CD14-positive monocyte (primary cell): ENCODE results near the gene PLEKHH3. TPM values are rescaled to one million over a fixed set of nuclear protein-coding genes. Genes with fewer than 3 reads are reported as not detected.

ENCODE experiments used
- DNase-seq, 3 donors: peaks; one replicate each; pipeline ENCODE4 v3.0.0-alpha.2; 2011 to 2022
- H2AFZ ChIP-seq: 2 replicates; pipeline ENCODE4 v1.6.0; 2012; ENCODE audit warnings: mild to moderate bottlenecking, low read depth, low read length, inconsistent platforms; ENCODE audit not compliant: insufficient read depth, poor library complexity, severe bottlenecking
- H3K27ac ChIP-seq, 2 donors: 1 replicate in 1 of 2; 2 replicates in 1 of 2; pipeline ENCODE4 v1.5.1; 2012 to 2013; ENCODE audit warnings: low read length in 2 of 2, control low read depth in 1 of 2, inconsistent platforms in 1 of 2, low read depth in 1 of 2, mild to moderate bottlenecking in 1 of 2
- H3K27me3 ChIP-seq, 2 donors: one replicate each; pipeline versions ENCODE4 v1.6.0 to v1.6.1; 2011 to 2013; ENCODE audit warnings: low read length in 2 of 2; ENCODE audit not compliant: control insufficient read depth in 2 of 2, insufficient read depth in 2 of 2
- H3K36me3 ChIP-seq, 2 donors: replicated peaks in 1 of 2; 1 replicate in 1 of 2; 2 replicates in 1 of 2; pipeline versions ENCODE4 v1.5.1 to v1.6.1; 2012 to 2013; ENCODE audit warnings: low read length in 2 of 2, control low read depth in 1 of 2, inconsistent platforms in 1 of 2, mild to moderate bottlenecking in 1 of 2; ENCODE audit not compliant: insufficient read depth in 2 of 2, control insufficient read depth in 1 of 2
- H3K4me1 ChIP-seq, 2 donors: 1 replicate in 1 of 2; 2 replicates in 1 of 2; pipeline versions ENCODE4 v1.5.1 to v1.6.1; 2012 to 2013; ENCODE audit warnings: low read length in 2 of 2, control low read depth in 1 of 2, inconsistent platforms in 1 of 2, mild to moderate bottlenecking in 1 of 2, moderate library complexity in 1 of 2; ENCODE audit not compliant: insufficient read depth in 2 of 2, control insufficient read depth in 1 of 2
- H3K4me2 ChIP-seq: replicated peaks from 2 replicates; pipeline ENCODE3; 2012; ENCODE audit warnings: low read length, moderate library complexity, mild to moderate bottlenecking; ENCODE audit not compliant: poor library complexity, severe bottlenecking; ENCODE audit errors: extremely low read depth
- H3K4me3 ChIP-seq, 3 experiments: fragments of 200-600 bp in 1 of 3; sonication (generic) in 1 of 3; replicated peaks in 1 of 3; 1 replicate in 2 of 3; 2 replicates in 1 of 3; pipeline ENCODE4 v1.5.1; 2011 to 2013; ENCODE audit warnings: low read length in 3 of 3, mild to moderate bottlenecking in 3 of 3, control low read depth in 2 of 3, low read depth in 2 of 3, inconsistent platforms in 1 of 3, moderate library complexity in 1 of 3
- H3K79me2 ChIP-seq: 2 replicates; pipeline ENCODE4 v1.6.0; 2012; ENCODE audit warnings: mild to moderate bottlenecking, control low read depth, inconsistent platforms, low read length, moderate library complexity; ENCODE audit not compliant: insufficient read depth
- H3K9ac ChIP-seq: 2 replicates; pipeline ENCODE4 v1.6.0; 2017; ENCODE audit warnings: low read length, mild to moderate bottlenecking; ENCODE audit not compliant: insufficient read depth, poor library complexity, severe bottlenecking
- H3K9me3 ChIP-seq, 2 donors: replicated peaks in 1 of 2; 1 replicate in 1 of 2; 2 replicates in 1 of 2; pipeline versions ENCODE4 v1.5.1 to v1.6.1; 2012 to 2013; ENCODE audit warnings: low read length in 2 of 2, control low read depth in 1 of 2; ENCODE audit not compliant: control insufficient read depth in 1 of 2, insufficient read depth in 1 of 2
- H4K20me1 ChIP-seq: 2 replicates; pipeline ENCODE4 v1.6.0; 2012; ENCODE audit warnings: mild to moderate bottlenecking, low read length, control low read depth, moderate library complexity; ENCODE audit not compliant: insufficient read depth
- H3K27ac Mint-ChIP-seq, 7 donors: one replicate each; pipeline ENCODE4 v1.8.0; 2020; ENCODE audit warnings: mild to moderate bottlenecking in 7 of 7, mixed read lengths in 7 of 7, moderate library complexity in 6 of 7, inconsistent platforms in 2 of 7
- H3K27me3 Mint-ChIP-seq, 3 donors: one replicate each; pipeline ENCODE4 v1.8.0; 2021 to 2022; ENCODE audit warnings: low read depth in 3 of 3, mild to moderate bottlenecking in 3 of 3, mixed read lengths in 3 of 3, moderate library complexity in 3 of 3, inconsistent platforms in 1 of 3
- H3K36me3 Mint-ChIP-seq, 2 donors: one replicate each; pipeline ENCODE4 v1.8.0; 2020; ENCODE audit warnings: mixed read lengths in 2 of 2, inconsistent platforms in 1 of 2, mild to moderate bottlenecking in 1 of 2
- H3K4me1 Mint-ChIP-seq: one replicate; pipeline ENCODE4 v1.8.0; 2020; ENCODE audit warnings: mild to moderate bottlenecking, mixed read lengths
- H3K4me3 Mint-ChIP-seq, 2 donors: one replicate each; pipeline ENCODE4 v1.8.0; 2020; ENCODE audit warnings: mild to moderate bottlenecking in 2 of 2, mixed read lengths in 2 of 2, moderate library complexity in 1 of 2
- H3K9me3 Mint-ChIP-seq, 7 donors: one replicate each; pipeline ENCODE4 v1.8.0; 2020 to 2022; ENCODE audit warnings: mixed read lengths in 7 of 7, mild to moderate bottlenecking in 6 of 7, moderate library complexity in 6 of 7, inconsistent platforms in 2 of 7
- CTCF ChIP-seq: fragments of 200-600 bp; IDR thresholded peaks from one replicate; pipeline ENCODE4 v1.8.0; 2022; ENCODE audit warnings: antibody characterized with exemption, mild to moderate bottlenecking
- WGBS: methylation state at CpG from one replicate; pipeline ENCODE4 v1.1.5; 2013; ENCODE audit warnings: missing lambda C conversion rate; ENCODE audit not compliant: insufficient coverage; 5-methylcytosine and 5-hydroxymethylcytosine counted together
- intact Hi-C, 2 donors: fragments of 100-400 bp; cut with micrococcal nuclease; formaldehyde crosslinking; loops; one replicate each; pipeline versions ENCODE4 v1.15.0 to v1.15.1; 2023
- polyA plus RNA-seq, 3 donors: library from polyadenylated mRNA; depleted of rRNA in 1 of 3; unstranded in 2 of 3; stranded (reverse) in 1 of 3; fragments of 300-500 nt in 2 of 3; fragments of >200 nt in 1 of 3; fragmentation: Illumina TruSeq in 2 of 3; gene quantifications; 1 replicate in 2 of 3; 2 replicates in 1 of 3; pipeline ENCODE4 v1.2.3, GENCODE V29; 2012 to 2021

Gene PLEKHH3
- polyA plus RNA-seq, 3 donors, result 0.38 to 0.43 (median 0.41) TPM

- no peaks in the 10 kb centered on the region for H4K20me1 ChIP-seq
- peak overlapping the region; percentile 30 to 89 for H3K27ac ChIP-seq
- no CpG with 5 or more reads among the region's 18 CpGs for WGBS
- Mint-ChIP-seq H3K4me3 (peak overlapping the region; percentile 83 to 84), H3K36me3 (peaks cover 10 to 12% of the 10 kb centered on the region in 2 donors), H3K9me3 (peaks cover 6 to 38% (median 17%) of the 10 kb centered on the region in 7 donors), H3K4me1 (peaks cover 75% of the 10 kb centered on the region), H3K27me3 (peaks cover 46 to 70% (median 62%) of the 10 kb centered on the region in 3 donors), H3K27ac (peak overlapping the region in 6 of 7 donors; percentile 91 to 98 (median 93))
- H3K27me3 ChIP-seq, result peaks cover 40 to 55% of the 10 kb centered on the region in 2 donors
- peak overlapping the region; percentile 0 to 75 (median 59) for H3K4me3 ChIP-seq
- peak overlapping the region; percentile 81 for H3K4me2 ChIP-seq
- DNase-seq, result peak in 1 of 3 donors; percentile 51
- H3K36me3 ChIP-seq, result no peaks in the 10 kb centered on the region
- no peaks in the 10 kb centered on the region for H3K79me2 ChIP-seq
- H3K4me1 ChIP-seq, result peaks cover 76 to 89% of the 10 kb centered on the region in 2 donors
- peak overlapping the region; percentile 97 for H2AFZ ChIP-seq
- TF ChIP-seq CTCF, result no peak
- intact Hi-C loops, result loop anchor here in 1 of 2 donors (5.0 kb wide), 1 partner anchor 102 kb away; the partner anchor contains the start of gene PSMC3IP
- H3K9ac ChIP-seq, result peak overlapping the region; percentile 78
- peaks cover 6 to 17% of the 10 kb centered on the region in 2 donors for H3K9me3 ChIP-seq
Measured at GRCh38 chr17:42678951-42679491, 2.2 kb upstream of the PLEKHH3 start.

GRCh38 chr17:42677921-42678781 lies 1.4 kb upstream of the PLEKHH3 start:
- H2AFZ ChIP-seq, result peak overlapping the region; percentile 89
- H3K27me3 ChIP-seq, result peaks cover 36 to 55% of the 10 kb centered on the region in 2 donors
- H3K4me1 Mint-ChIP-seq, result peaks cover 69% of the 10 kb centered on the region
- intact Hi-C loops, result loop anchor here in 1 of 2 donors (2.0 to 5.0 kb wide), 2 partner anchors 69 to 101 kb away; partner anchors contain the start of genes PSMC3IP, RETREG3 and TUBG1
- H3K9me3 Mint-ChIP-seq, result peaks cover 6 to 36% (median 15%) of the 10 kb centered on the region in 7 donors
- peak overlapping the region; percentile 81 for H3K4me2 ChIP-seq
- H3K27me3 Mint-ChIP-seq, result peaks cover 44 to 68% (median 62%) of the 10 kb centered on the region in 3 donors
- H3K79me2 ChIP-seq, result no peaks in the 10 kb centered on the region
- H3K27ac Mint-ChIP-seq, result peak overlapping the region; percentile 88 to 98 (median 93)
- H4K20me1 ChIP-seq, result no peaks in the 10 kb centered on the region
- no peaks in the 10 kb centered on the region for H3K36me3 ChIP-seq
- under 1% methylated on average over 43 of the region's 53 CpGs for WGBS
- peak overlapping the region; percentile 77 to 89 for H3K27ac ChIP-seq
- peak overlapping the region; percentile 78 for H3K9ac ChIP-seq
- peak overlapping the region; percentile 83 to 97 for H3K4me3 Mint-ChIP-seq
- TF ChIP-seq CTCF, result no peak
- peak; percentile 79 to 87 (median 84) for DNase-seq
- H3K4me3 ChIP-seq, result peak overlapping the region; percentile 52 to 75 (median 59)
- peaks cover 83 to 90% of the 10 kb centered on the region in 2 donors for H3K4me1 ChIP-seq
- peaks cover 7 to 9% of the 10 kb centered on the region in 2 donors for H3K36me3 Mint-ChIP-seq
- peaks cover 6 to 12% of the 10 kb centered on the region in 2 donors for H3K9me3 ChIP-seq
